ENCODE measurements around the gene RPS27L.

DNA sequence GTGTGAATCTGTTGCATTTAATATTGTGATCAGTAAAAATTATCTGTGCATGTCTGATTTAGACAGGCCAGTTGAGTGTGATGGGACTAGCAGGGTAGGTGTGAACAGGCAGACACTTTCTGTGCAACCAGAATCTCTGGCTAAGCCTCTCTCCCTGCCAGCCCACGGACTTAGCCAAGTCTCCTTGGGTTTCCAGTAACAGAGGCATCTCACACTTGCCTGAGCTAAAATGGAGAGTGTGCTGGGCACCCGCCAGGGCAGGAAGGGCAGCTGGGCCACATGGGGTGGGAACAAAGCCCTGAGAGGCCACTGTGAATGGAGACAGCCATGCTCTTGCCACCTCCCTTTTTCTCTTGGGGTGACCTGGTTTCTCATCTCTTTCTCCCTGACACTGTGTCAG lies 12.5 kb upstream of the RPS27L start:
- TF ChIP-seq ZNF510 (tag by site-specific recombination; IDR thresholded peaks at IDR 0.05; ENCODE audit: insufficient replicate concordance) (no peak), ZNF747 (tag by site-specific recombination; IDR thresholded peaks at IDR 0.05) (no peak)
- TF ChIP-seq, protein P1, sequence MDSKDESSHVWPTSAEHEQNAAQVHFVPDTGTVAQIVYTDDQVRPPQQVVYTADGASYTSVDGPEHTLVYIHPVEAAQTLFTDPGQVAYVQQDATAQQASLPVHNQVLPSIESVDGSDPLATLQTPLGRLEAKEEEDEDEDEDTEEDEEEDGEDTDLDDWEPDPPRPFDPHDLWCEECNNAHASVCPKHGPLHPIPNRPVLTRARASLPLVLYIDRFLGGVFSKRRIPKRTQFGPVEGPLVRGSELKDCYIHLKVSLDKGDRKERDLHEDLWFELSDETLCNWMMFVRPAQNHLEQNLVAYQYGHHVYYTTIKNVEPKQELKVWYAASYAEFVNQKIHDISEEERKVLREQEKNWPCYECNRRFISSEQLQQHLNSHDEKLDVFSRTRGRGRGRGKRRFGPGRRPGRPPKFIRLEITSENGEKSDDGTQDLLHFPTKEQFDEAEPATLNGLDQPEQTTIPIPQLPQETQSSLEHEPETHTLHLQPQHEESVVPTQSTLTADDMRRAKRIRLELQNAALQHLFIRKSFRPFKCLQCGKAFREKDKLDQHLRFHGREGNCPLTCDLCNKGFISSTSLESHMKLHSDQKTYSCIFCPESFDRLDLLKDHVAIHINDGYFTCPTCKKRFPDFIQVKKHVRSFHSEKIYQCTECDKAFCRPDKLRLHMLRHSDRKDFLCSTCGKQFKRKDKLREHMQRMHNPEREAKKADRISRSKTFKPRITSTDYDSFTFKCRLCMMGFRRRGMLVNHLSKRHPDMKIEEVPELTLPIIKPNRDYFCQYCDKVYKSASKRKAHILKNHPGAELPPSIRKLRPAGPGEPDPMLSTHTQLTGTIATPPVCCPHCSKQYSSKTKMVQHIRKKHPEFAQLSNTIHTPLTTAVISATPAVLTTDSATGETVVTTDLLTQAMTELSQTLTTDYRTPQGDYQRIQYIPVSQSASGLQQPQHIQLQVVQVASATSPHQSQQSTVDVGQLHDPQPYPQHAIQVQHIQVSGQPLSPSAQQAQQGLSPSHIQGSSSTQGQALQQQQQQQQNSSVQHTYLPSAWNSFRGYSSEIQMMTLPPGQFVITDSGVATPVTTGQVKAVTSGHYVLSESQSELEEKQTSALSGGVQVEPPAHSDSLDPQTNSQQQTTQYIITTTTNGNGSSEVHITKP (tag by site-specific recombination; IDR thresholded peaks at IDR 0.05), result no peak
- TF ChIP-seq, protein P2, sequence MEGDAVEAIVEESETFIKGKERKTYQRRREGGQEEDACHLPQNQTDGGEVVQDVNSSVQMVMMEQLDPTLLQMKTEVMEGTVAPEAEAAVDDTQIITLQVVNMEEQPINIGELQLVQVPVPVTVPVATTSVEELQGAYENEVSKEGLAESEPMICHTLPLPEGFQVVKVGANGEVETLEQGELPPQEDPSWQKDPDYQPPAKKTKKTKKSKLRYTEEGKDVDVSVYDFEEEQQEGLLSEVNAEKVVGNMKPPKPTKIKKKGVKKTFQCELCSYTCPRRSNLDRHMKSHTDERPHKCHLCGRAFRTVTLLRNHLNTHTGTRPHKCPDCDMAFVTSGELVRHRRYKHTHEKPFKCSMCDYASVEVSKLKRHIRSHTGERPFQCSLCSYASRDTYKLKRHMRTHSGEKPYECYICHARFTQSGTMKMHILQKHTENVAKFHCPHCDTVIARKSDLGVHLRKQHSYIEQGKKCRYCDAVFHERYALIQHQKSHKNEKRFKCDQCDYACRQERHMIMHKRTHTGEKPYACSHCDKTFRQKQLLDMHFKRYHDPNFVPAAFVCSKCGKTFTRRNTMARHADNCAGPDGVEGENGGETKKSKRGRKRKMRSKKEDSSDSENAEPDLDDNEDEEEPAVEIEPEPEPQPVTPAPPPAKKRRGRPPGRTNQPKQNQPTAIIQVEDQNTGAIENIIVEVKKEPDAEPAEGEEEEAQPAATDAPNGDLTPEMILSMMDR (tag by site-specific recombination; IDR thresholded peaks at IDR 0.05), result no peak
- TF ChIP-seq, protein P3, sequence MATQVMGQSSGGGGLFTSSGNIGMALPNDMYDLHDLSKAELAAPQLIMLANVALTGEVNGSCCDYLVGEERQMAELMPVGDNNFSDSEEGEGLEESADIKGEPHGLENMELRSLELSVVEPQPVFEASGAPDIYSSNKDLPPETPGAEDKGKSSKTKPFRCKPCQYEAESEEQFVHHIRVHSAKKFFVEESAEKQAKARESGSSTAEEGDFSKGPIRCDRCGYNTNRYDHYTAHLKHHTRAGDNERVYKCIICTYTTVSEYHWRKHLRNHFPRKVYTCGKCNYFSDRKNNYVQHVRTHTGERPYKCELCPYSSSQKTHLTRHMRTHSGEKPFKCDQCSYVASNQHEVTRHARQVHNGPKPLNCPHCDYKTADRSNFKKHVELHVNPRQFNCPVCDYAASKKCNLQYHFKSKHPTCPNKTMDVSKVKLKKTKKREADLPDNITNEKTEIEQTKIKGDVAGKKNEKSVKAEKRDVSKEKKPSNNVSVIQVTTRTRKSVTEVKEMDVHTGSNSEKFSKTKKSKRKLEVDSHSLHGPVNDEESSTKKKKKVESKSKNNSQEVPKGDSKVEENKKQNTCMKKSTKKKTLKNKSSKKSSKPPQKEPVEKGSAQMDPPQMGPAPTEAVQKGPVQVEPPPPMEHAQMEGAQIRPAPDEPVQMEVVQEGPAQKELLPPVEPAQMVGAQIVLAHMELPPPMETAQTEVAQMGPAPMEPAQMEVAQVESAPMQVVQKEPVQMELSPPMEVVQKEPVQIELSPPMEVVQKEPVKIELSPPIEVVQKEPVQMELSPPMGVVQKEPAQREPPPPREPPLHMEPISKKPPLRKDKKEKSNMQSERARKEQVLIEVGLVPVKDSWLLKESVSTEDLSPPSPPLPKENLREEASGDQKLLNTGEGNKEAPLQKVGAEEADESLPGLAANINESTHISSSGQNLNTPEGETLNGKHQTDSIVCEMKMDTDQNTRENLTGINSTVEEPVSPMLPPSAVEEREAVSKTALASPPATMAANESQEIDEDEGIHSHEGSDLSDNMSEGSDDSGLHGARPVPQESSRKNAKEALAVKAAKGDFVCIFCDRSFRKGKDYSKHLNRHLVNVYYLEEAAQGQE (tag by site-specific recombination; IDR thresholded peaks at IDR 0.05), result no peak

Data from HEK293 (cell line).